Measurements from ENCODE around the gene CDC42BPA.

Gene CDC42BPA

DNA sequence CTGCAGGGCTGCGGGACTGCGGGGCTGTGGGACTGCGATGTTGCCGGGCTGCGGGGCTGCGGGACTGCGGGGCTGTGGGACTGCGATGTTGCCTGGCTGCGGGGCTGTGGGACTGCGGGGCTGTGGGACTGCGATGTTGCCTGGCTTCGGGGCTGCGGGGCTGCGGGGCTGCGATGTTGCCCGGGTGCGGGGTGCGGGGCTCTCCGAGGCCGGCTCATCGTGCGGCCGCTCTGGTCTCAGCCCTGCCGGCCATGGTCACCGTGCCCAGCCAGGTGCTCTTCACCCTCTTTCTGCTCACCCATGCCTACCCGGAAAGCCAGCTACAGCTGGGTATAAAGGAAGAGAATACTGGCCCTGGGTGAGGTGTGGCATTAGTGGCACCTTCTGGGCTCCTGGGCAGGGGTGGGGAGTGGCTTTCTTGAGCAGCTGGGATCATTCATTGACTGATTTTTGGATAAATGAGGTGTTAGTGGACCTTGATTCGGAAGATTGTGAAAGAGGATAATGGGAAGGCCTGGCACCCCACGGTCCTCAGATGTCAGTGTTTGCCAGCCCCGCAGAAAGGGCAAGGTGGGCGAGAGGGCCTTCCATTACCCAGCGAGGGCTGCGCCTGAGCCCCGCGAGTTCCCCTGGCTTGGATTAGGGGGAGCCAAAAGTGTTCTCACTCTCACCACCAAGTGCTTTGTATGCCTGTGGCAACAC is 341.9 kb downstream of the CDC42BPA start:
- TF ChIP-seq GATA3 (IDR thresholded peaks at IDR 0.05; ENCODE audit: low read depth, low read length), result no peak
- TF ChIP-seq GATA2 (IDR thresholded peaks at IDR 0.05; ENCODE audit: low read depth, low read length), result no peak

DNA sequence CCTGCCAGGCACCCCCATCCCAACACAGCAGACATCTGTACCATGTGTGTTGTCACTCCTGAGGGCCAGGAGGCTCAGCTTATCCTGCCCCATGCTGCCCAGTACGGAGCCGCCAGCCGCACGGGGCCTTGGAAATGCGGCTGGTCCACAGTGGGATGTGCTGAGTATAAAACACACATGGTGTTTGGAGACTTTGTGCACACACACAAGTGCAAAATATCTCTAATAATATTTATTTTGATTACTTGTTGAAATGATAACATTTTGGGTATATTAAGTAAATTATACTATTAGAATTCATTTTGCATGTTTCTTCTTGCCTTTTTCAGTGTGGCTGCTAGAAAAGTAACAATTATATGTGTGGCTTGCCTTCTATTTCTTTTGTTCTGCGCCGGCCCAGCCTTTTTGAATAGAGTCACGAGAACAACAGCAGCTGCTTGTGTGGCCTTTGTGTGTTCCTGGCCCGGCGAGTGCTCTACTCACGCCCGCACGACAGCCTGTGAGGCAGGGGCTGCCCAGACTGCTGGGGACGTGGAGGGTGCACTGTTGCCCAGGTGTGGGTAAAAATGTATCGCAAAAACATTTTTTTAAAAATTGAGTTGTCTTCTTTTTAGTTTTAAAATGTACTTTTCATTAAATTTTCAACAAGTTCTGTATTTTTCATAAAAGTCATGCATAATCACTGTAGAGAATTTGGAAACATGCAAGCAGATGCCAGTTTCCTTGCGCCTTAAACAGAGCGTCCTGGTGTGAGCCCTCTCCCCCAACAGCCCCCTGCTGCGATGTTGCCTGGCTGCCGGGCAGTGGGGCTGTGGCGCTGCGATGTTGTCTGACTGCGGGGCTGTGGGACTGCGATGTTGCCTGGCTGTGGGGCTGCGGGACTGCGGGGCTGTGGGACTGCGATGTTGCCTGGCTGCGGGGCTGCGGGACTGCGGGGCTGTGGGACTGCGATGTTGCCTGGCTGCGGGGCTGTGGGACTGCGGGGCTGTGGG is 342.7 kb downstream of the CDC42BPA start:
- TF ChIP-seq GATA3 (IDR thresholded peaks at IDR 0.05; ENCODE audit: low read depth, low read length) (no peak), GATA2 (IDR thresholded peaks at IDR 0.05; ENCODE audit: low read depth, low read length) (no peak)

DNA sequence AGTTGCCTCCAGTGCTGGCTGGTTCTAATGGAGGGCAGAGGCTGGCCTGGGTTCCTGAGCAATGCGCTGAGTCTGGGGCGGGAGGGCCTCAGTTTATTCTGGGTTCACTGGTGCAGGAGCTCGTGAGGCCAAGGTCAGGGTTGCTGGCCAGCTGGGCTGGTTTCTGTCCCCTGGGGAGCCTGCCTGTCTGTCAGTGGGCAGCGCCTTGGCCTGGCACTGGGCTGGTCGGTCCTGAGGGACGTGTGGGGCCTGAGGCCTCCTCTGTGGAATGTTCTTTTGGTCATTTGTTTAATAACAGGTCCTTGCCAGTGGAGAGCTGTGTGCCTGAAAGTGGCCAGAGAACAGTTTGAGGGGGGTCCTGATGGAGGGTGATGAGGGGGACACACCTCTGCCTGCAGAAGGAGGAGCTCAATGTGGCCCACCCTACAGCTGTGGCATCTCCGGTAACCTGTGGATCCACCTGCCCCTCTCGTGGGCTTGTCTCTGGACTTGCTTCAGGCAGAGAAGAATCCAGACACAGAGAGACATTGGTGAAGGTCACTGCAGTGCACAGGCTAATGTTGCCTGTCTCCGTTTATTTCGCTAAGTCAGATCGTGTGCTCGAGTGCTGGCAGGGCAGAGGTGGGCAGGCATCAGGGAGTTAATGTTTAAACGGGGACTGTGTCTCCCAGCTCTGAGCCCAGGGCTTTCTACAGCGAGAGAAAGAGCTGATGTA is 343.6 kb downstream of the CDC42BPA start:
- no peak for TF ChIP-seq GATA3 (IDR thresholded peaks at IDR 0.05; ENCODE audit: low read depth, low read length)
- no peak for TF ChIP-seq GATA2 (IDR thresholded peaks at IDR 0.05; ENCODE audit: low read depth, low read length)

DNA sequence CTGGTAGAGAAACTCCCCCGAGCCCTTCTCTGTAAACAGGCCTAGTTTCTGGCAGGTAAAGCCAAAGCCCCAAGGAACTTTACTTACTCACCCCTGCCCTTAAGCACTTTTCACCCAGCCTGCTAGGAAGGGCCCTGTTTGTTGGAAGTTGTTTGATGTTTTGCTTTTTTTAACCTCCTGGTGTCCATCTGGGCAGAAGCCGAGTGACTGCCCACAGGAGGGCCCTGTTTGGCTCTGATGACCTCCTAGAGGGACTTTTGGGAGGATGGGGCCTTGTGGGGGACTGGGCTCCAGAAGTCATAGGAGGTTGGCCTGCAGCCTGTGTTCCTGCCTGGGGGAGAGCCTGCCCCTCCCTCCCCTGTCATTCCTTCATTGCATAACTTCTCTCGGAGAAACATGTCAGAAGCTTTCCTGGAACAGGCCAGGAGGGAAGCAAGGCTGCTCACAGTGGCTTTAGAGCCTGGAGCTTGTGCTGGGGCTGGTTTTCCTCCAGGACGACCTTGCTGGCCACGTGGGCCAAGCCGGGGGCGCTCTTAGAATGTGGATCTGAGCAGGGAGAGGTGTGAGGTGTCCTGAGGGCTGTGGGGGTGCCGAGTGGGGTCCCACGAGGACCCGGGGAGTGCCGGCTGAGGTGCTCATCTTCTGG is 344.3 kb downstream of the CDC42BPA start:
- TF ChIP-seq GATA3 (IDR thresholded peaks at IDR 0.05; ENCODE audit: low read depth, low read length) (no peak), GATA2 (IDR thresholded peaks at IDR 0.05; ENCODE audit: low read depth, low read length) (no peak)

DNA sequence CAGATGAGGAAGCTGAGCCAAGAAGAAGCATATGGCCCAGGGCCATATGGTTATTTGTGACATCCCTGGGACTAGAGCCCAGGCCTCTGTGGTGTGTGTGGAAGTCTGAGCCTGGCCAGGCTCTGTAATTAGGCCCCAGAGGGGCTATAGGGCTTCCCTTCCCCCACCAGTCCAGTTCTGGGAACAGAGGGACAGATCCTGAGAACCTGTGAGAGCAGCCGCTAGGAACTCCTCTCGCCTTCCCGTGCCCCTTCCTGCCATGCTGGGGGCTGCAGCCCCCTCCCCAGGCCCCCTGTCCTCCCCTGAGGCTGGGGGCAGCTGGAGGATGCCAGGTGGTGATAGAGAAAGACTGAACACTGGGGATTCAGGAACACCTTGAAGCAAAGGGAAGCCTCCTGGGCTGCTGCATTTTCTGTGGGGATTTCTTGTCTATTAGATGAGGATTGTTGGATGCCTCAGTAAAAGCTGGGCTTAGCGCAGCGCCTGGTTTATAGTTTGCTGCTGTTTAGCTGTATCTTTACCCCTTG is 344.9 kb downstream of the CDC42BPA start:
- no peak for TF ChIP-seq GATA2 (IDR thresholded peaks at IDR 0.05; ENCODE audit: low read depth, low read length)
- TF ChIP-seq GATA3 (IDR thresholded peaks at IDR 0.05; ENCODE audit: low read depth, low read length), result no peak

DNA sequence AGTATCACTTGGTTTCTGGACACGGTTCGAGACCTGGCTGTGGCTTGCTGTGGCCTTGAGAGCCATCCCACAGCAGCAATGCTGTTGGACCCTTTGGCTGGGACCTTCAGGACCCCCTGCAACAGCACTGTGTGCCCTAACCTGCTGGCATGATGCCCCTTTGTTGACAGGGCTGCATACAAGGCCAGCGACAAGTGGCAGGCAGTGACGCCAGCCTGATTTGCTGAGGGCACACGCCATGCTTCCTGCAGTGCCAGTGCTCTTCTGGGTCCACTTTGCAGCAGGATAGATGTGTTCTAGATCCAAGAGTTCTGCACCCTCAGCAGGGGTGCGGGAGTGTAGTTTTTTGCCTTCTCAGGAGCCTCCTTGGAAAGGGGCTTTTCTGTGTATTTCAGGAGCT is 345.4 kb downstream of the CDC42BPA start:
- no peak for TF ChIP-seq GATA2 (IDR thresholded peaks at IDR 0.05; ENCODE audit: low read depth, low read length)
- TF ChIP-seq GATA3 (IDR thresholded peaks at IDR 0.05; ENCODE audit: low read depth, low read length), result no peak

DNA sequence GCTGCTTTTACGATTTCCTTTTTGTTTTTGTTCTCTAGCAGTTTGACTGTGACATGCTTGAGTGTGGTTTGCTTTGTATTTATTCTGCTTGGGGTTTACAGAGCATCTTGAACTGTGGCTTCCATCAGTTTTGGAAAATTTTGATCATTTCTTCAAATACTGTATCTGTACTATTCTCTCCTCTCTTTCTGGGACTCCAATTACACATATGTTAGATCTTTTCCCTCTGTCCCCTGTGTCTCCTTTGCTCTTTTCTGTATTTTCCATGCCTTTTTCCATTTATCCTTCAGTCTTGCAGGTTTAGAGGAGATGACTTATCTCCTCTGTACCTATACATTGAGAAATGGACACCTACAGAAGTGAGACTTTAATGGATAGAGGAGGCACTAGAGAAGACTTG is 346.5 kb downstream of the CDC42BPA start:
- TF ChIP-seq GATA3 (IDR thresholded peaks at IDR 0.05; ENCODE audit: low read depth, low read length) (no peak), GATA2 (IDR thresholded peaks at IDR 0.05; ENCODE audit: low read depth, low read length) (no peak)

DNA sequence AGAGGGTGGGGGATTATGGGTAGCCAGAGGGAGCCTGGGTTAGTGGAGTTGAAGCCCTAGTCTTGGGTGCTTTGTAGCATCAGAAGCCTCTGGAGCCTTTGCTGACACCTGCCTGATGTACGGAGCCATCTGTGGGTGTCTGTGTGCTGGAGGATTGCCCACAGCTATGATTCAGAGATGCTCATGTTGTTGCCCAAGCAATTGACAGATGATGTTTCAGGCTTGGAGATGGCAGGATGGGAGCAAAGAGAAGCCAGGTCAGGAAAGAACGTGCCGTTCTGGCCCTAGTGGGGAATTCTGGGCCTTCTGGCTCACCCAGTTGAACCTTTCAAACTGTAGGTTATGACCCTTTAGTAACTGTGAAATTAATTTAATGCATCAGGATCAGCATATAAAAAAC is 350.6 kb downstream of the CDC42BPA start:
- TF ChIP-seq GATA3 (IDR thresholded peaks at IDR 0.05; ENCODE audit: low read depth, low read length) (no peak), GATA2 (IDR thresholded peaks at IDR 0.05; ENCODE audit: low read depth, low read length) (no peak)

DNA sequence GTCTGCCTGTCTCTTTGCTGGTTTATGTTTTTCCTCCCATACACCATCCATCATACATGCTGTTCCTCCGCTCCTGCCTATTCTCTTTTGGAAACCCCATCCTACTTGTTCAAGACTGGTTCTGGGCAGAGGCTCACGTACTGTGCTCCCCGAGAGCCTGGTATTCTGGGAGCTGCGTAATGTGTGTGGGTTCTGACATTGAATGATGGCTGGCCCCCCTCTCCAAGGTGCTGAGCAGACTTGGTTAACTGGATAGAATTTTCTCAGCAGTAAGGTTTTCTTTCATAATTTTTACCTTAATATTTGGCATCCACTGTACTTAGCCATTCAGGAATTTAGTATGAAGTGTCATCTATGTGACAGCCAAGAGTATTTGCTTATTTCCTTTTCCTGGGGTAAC is 351.6 kb downstream of the CDC42BPA start:
- TF ChIP-seq GATA3 (IDR thresholded peaks at IDR 0.05; ENCODE audit: low read depth, low read length) (no peak), GATA2 (IDR thresholded peaks at IDR 0.05; ENCODE audit: low read depth, low read length) (no peak)

DNA sequence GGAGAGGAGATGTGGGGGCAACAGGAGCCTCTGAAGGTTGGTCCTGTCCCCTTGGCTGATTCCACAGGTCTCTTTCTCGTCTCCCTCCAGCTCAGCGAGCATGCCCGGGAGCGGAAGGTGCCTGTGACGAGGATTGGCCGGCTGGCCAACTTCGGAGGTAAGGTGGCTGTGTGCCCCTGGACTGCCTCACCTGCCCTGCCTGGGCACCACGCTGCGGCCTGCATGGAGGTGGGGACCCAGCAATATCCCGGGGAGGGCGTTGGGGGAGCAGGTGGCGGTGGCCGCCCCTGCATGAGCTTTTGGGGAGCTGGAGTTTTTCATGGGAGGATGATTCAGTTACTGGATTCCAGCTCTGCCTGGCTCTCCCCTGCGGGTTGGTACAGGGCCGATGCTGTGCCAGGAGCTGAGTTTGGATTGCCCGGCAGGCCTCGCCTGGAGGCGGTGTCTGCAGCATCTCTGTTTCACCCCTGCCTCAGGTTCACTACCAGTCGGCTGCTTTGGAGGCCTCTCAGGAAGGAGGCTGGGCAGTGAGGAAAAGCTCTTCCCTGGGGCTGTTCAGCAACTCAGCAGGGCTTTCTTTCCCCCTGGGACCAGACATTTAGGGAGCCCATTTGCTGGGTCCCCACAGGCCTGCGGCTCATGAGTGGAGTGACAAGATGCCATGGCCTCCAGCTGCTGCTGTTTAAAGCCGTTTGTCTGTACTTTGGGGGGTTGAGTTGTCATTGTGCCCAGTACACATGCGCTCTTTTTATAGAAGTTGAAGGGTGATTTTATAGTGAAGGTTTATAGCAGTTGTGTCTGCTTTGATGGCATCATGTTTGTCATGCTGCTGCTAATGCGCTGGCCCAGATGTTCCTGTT is 352.5 kb downstream of the CDC42BPA start:
- no peak for TF ChIP-seq GATA3 (IDR thresholded peaks at IDR 0.05; ENCODE audit: low read depth, low read length)
- no peak for TF ChIP-seq GATA2 (IDR thresholded peaks at IDR 0.05; ENCODE audit: low read depth, low read length)

DNA sequence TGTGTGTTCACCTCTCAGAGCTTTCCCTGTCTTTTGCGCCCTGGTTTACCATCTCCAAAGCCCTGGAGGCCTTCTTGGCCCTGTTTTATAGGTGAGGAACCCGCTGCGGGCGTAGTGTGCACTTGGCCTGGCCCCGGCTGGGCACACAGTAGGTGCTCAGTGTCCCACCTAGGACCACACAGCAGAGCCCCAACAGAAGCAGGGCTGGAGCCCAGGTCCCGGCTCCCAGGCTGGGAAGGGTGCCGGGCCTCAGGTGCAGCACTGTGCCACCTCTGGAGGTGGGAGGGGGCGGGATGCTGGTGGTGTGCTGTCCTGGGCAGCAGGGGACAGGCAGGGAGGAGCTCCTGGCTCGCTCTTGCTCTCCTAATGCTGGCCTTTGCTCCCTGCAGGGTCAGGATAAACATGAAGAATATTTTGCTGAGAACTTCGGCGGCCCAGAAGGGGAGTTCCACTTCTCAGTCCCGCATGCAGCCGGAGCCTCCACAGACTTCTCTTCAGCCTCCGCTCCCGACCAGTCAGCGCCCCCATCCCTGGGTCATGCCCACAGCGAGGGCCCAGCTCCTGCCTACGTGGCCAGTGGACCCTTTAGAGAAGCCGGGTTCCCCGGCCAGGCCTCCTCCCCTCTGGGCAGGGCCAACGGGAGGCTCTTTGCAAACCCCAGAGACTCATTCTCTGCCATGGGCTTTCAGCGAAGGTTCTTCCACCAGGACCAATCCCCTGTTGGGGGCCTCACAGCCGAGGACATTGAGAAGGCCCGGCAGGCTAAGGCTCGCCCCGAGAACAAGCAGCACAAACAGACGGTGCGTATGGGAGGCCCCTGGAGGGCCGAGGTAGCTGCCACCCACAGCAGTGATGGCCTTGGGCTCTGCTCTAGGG is 353.4 kb downstream of the CDC42BPA start:
- TF ChIP-seq GATA2 (IDR thresholded peaks at IDR 0.05; ENCODE audit: low read depth, low read length) (no peak), GATA3 (IDR thresholded peaks at IDR 0.05; ENCODE audit: low read depth, low read length) (no peak)

DNA sequence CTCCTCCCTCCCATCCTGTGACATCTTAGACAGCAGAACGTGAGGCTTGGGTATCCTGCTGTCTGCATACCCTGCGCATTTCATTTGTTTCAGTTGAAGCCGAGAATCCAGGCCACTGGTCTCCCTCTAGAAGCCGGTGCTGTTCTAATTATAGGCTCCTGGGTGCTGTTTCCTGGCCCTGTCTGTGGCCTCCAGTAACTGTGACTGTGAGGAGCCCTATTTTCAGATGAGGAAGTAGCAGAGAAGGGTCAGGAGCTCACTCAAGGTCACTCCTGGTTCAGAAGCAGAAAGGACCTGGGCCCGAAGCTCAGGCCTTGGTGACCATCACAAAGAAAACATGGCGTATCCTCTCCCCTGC is 354.2 kb downstream of the CDC42BPA start:
- no peak for TF ChIP-seq GATA2 (IDR thresholded peaks at IDR 0.05; ENCODE audit: low read depth, low read length)
- no peak for TF ChIP-seq GATA3 (IDR thresholded peaks at IDR 0.05; ENCODE audit: low read depth, low read length)

All from SH-SY5Y (cell line).